ENCODE data around the gene SMDT1. TPM values are rescaled to one million over a fixed set of nuclear protein-coding genes. Genes with fewer than 3 reads are reported as not detected.

Gene SMDT1, protein sequence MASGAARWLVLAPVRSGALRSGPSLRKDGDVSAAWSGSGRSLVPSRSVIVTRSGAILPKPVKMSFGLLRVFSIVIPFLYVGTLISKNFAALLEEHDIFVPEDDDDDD
- total RNA-seq = 19.4 TPM

DNA sequence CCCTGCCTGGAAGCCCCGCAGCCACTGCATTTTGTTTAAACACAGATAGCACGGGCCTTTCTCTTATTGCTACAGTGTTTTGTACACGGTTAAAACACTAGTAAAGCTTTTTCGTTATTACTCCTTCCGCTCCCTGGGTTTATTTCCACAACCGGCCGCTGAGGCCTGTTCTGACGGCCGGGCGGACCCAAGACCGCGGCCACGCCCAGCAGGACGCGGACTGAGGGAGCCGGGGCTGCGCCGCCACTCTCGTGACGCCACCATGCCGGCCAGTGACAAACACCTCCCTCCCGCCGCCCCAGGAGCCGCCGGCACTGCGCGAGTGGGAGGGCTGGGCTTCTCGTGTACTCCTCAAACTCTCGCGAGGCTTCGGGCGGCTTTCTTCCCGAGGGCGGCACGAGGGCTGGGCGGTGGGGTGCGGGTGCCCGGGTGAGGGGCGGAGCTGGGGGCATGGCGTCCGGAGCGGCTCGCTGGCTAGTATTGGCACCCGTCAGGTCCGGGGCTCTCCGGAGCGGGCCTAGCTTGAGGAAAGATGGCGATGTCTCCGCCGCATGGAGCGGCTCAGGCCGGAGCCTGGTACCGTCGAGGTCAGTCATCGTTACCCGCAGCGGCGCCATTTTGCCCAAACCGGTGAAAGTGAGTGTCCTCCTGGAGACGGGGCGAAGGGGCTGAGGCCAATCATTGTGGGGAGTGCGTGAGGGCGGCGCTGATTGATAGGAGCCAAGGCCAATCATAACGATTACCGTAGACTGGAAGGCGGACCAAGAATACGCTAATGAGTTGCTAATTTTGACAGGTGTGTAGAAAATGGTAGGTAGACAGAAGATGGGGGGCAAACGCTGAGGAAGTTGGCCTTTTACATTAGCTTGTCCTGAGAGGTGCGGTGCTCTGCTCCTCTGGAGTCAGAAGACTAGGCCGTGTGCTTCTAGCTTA, at the start of gene SMDT1:
Gene SMDT1, plus strand, starts transcription at position 382 of the 933 bp plus-strand sequence. Its CDS starts 69 bp downstream, at position 451.

DNA sequence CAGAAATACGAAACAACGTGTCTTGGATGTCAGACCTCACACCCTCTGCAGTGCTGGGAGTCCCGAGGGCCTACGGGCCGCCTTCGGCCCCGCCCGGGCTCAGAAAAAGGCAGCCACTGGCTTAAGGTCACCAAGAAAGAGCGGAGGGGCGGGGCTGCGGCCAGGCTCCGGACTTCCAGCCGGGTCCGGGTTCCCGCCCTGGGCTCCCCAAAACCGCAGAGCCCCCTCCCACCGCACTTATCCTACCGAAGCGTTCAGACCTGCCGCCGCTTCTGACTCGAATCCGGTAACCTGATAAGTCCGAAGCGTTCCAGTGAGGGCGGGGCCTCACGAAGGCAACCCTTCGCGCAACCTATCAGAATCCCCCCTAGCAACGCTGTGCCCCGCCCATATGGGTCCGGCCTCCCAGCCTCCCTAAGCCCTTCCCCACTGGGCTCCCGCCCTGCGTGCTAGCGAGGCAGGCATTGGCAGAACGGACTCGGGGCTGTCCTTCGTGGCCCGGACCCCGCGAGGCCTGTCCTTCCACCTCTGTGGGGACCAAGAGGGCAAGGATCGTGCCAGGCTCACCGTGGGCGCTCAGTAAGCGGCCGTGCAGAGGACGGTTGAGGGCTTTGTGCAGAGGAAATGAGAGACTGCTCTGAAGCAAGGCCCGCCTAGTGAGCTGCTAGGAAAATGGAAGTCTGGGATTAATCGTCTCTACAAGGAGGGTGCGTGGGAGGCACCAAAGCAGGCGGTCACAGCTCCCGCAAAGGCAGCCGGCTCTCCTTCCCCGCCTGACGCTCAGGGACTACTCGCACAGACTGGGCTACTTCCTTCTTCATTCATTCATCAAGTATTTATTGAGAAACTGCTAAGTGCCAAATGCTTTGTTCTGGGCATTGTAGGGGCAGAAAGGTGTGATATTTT, 8.7 kb upstream of the SMDT1 start, which contains the start of gene NAGA:
Gene NAGA, minus strand, starts transcription at position 296 of the 906 bp plus-strand sequence. CDS start 515 bp downstream, outside the sequence.

DNA sequence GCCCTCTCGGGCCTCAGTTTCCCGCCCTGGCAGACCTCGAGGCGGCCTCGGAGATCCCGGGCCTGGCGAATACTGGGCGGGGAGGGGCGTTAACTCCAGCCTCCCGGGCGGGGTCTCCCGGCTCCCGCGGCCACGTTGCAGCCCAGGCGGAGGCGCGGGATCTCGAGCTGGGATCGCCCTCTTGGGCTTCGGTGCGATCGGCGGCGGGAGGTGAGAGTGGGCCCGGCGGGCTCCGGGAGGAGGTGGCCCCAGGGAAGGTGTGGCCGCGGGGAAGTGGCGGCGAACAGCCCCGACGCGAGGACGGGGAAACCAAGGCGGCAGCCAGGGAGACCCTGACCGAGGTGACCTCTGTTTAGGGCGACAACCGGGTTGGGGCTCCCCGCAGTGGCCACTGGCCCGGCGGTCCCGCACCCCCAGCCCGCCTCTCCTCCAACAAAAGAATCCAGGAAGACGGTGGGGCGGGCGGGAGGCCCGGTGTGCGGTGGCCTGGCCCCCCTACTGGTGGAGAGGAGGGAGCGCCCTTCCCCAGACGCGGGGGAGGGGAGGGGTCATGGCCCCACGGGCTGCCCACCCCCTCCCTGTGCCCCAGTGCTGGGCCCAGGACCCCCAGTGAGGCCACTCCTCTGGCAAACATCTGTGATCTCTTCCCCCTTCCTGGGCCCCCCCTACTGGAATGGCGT, 5.2 kb upstream of the SMDT1 start, which contains the start of gene PHETA2:
Gene PHETA2, plus strand, starts transcription at position 117 of the 680 bp plus-strand sequence. CDS start 3,046 bp downstream, outside the sequence.

DNA sequence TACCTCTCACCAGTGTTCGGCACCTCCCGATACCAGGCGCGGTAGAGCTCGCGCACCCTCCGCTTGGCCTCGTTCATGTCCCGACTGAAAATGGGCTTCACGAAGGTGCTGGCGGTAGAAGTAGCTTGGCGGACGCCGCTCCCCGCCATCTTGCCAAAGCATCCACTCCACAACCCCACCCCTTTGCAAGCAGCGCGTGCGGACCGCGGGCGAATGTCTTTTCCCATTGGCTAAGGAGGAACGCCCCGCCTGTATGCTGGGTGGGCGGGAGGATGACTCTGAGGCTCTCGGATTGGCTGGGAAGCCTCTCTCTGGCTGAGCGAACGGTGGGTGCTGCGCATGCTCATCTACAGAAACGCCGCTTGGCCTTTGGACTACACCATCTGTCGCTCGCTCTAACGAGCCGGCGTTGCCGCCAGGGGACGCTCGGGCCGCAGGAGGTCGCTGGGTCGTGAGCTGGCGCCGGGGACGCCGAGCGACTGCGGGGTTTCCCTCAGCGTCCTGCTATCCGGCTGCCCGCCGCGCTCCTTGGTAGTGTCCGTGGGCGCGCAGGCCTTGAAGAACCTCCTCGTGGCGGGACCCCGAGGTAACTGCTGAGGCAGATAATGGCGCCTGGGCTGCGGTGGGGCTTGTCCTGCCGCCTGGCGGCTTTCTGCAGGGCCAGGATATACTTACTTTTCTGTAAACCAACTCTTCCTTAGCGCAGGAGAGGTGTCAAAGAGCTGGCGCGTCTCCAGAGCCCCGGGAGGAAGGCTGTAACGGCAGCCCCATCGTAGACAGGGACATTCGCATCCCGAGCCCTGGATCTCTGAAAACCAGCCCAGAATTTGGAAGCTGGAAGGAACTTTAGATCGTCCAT, 11.3 kb downstream of the SMDT1 start, which contains the start of gene NDUFA6:
Gene NDUFA6, minus strand, starts transcription at position 177 of the 859 bp plus-strand sequence. Its CDS starts 28 bp downstream, at position 149.

DNA sequence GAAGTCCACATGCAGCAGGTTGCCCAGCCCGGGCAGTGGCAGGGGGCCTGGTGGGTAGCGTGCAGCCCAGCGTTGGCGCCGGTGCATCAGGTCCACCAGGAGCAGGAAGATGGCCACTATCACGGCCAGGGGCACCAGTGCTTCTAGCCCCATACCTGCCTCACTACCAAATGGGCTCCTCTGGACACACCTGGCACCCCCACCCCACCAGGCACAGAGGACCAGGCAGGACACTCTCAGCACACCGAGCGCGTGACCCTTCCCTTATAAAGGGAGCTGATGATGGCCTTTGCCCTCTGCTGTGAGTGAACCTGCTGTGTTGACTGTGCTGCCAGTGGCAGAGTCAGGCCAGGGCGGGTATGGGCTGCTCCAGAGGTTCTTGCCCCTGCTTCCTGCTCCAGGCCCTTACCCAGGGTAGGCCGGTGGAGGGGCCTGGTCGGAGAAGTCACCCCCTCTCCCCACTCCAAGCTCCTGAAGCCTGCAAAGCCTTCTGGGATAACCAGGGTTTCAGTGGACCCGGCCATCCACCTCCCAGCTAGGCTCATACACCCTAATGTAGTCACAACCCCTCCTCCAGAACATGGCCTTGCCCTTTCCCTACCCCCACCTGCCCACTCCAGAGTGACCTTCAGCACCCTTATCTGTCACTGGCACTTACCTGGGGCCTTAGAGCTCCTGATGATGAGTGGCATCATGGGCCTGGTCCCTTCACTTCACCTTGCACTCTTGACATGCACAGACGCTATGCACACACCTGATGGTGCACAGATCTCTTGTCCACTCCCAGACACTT, 51.3 kb downstream of the SMDT1 start, which contains the start of gene CYP2D6:
Gene CYP2D6, minus strand, starts transcription at position 172 of the 793 bp plus-strand sequence. Its CDS starts 19 bp downstream, at position 153.

Small RNAs within 50 kb of the gene (small RNA-seq; reads per million reads assigned to genes)
- not detected for gene SNORD13P1 (ENCODE audit: low replicate concordance)

Other genes with a start within 250 kb of the SMDT1 start
- 132 TPM for gene SREBF2, start 246.6 kb upstream of the SMDT1 start, total RNA-seq
- not detected for gene SHISA8, start 164.6 kb upstream of the SMDT1 start, total RNA-seq
- gene TNFRSF13C, start 152.9 kb upstream of the SMDT1 start, total RNA-seq = under 0.01 TPM
- 8.5 TPM for gene CENPM, start 132.5 kb upstream of the SMDT1 start, total RNA-seq
- gene SEPTIN3, start 110.3 kb upstream of the SMDT1 start, total RNA-seq = 227 TPM
- 14.4 TPM for gene WBP2NL, start 80.9 kb upstream of the SMDT1 start, total RNA-seq
- gene NAGA, start 8.9 kb upstream of the SMDT1 start, total RNA-seq = 12.8 TPM
- gene PHETA2, start 5.5 kb upstream of the SMDT1 start, total RNA-seq = 2.8 TPM
- 34.7 TPM for gene NDUFA6, start 11.1 kb downstream of the SMDT1 start, total RNA-seq
- gene CYP2D6, start 51.1 kb downstream of the SMDT1 start, total RNA-seq = 7.2 TPM
- 81.4 TPM for gene TCF20, start 191.0 kb downstream of the SMDT1 start, total RNA-seq